Activated CD4-positive, alpha-beta T cell treated with anti-CD3 and anti-CD28 coated beads for 36 hours (primary cell): ENCODE results near the gene ELAVL2. TPM values are rescaled to one million over a fixed set of nuclear protein-coding genes. Genes with fewer than 3 reads are reported as not detected.

Experiments
- ATAC-seq: fragments of 200-7000 bp; cut with Tn5 transposase; one replicate; pipeline ENCODE4 v1.10.0; 2021; ENCODE audit warnings: mild to moderate bottlenecking, moderate library complexity
- CTCF ChIA-PET: fragments of 350-600 bp; sonication (Branson Sonifier 250); formaldehyde crosslinking; loops from one replicate; lab custom pipeline; 2021; ENCODE audit warnings: antibody characterized with exemption; lab: Charles Lee
- POLR2A ChIA-PET: fragments of 350-600 bp; sonication (Branson Sonifier 250); formaldehyde crosslinking; loops from one replicate; lab custom pipeline; 2021; ENCODE audit warnings: antibody characterized with exemption, inconsistent platforms; lab: Charles Lee
- DNase-seq: peaks from one replicate; pipeline ENCODE4 v3.0.0-alpha.2; 2020
- H3K27ac Mint-ChIP-seq: one replicate; pipeline ENCODE4 v1.8.0; 2021; ENCODE audit warnings: mixed read lengths
- H3K27me3 Mint-ChIP-seq: one replicate; pipeline ENCODE4 v1.8.0; 2021; ENCODE audit warnings: mixed read lengths
- H3K36me3 Mint-ChIP-seq: one replicate; pipeline ENCODE4 v1.8.0; 2021; ENCODE audit warnings: low read depth, mixed read lengths
- H3K4me1 Mint-ChIP-seq: one replicate; pipeline ENCODE4 v1.8.0; 2021; ENCODE audit warnings: mixed read lengths
- H3K4me3 Mint-ChIP-seq: one replicate; pipeline ENCODE4 v1.8.0; 2021; ENCODE audit warnings: mild to moderate bottlenecking, moderate library complexity, mixed read lengths
- H3K9me3 Mint-ChIP-seq: one replicate; pipeline ENCODE4 v1.8.0; 2021; ENCODE audit warnings: low read depth, mixed read lengths
- intact Hi-C, 2 experiments: fragments of 100-400 bp; cut with DNase I in 1 of 2; cut with micrococcal nuclease in 1 of 2; formaldehyde crosslinking; loops; one replicate each; pipeline versions ENCODE4 v1.14.2 to v1.15.1; 2022 to 2024; cut with DNase I, micrococcal nuclease
- total RNA-seq, 2 experiments: library from RNA; stranded (reverse); gene quantifications; one replicate each; pipeline ENCODE4 v1.2.3, GENCODE V29; 2021

The ELAVL2 gene
- total RNA-seq, 2 experiments from 2014 or later = not detected

GRCh38 chr9:23819403-23819802 is 6.6 kb downstream of the ELAVL2 start:
- Mint-ChIP-seq H3K27ac (no peak overlapping the region), H3K4me3 (no peak overlapping the region), H3K27me3 (peaks cover 31% of the 10 kb centered on the region), H3K9me3 (peaks cover 7% of the 10 kb centered on the region), H3K36me3 (no peaks in the 10 kb centered on the region), H3K4me1 (no peaks in the 10 kb centered on the region)
- ChIA-PET POLR2A (no interaction called here), CTCF (no interaction called here)
- intact Hi-C loops = no loop called here
- ATAC-seq (no peak), DNase-seq (no peak)

DNA sequence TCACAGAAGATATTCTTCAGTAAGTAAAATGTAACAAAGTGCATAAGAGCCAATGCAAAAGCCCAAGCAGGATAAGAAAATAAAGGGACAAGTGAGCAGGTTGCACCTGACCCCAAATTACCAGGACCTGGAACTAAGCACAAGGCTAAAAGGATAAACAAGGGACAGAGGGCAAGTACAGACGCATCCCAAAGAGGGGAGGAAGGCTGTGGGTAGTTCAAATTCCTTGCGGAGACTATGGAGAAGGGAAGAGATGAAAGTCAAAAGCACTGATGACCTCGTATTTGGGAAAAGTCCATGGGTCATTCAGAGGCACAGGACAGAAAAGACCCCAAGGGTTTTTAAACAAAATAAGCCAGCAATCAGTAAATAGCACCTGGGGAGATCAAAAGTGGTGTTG is 11.8 kb downstream of the ELAVL2 start:
- ChIA-PET CTCF (no interaction called here), POLR2A (no interaction called here)
- DNase-seq (no peak), ATAC-seq (no peak)
- Mint-ChIP-seq H3K27me3 (peaks cover 8% of the 10 kb centered on the region), H3K36me3 (no peaks in the 10 kb centered on the region), H3K9me3 (peaks cover under 1% of the 10 kb centered on the region), H3K27ac (no peak overlapping the region), H3K4me3 (no peak overlapping the region), H3K4me1 (no peaks in the 10 kb centered on the region)
- intact Hi-C loops = no loop called here

DNA sequence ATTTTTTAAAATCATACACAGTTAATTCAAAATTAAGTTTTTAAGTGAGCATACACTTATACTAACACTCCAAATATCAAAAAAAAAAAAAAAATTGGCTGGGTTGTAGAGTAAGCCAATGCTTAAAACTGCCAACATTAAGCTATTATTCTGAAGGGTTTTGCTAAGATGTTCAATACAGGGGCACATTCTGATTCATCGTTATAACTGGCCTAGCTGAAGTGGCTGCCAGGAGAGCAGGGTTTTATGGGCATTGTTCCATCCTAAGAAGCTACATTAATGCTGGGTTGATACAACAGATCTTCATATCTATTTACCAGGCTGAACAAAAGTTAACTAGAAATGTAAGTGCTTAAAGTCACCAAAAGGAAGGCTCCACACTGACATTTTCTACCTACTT is 13.4 kb downstream of the ELAVL2 start:
- ATAC-seq = no peak

DNA sequence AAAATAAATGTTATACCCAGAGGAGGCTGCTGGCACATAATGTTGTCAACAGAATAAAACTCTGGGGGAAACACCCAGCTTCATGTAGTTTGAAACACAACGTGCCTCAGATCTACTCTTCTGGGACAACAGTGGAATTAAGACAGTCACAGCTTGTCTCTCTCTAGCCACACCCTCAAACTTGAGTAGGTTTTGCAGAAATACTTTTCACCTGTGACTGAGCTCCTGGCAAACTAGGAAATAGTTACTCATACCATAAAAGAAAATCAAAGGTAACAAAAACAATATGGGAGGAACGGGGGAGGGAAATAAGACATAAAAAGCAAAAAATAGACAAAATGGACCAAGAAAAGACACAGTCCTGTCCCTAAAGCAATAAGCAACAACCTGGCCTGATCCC is 14.4 kb downstream of the ELAVL2 start:
- no peaks in the 10 kb centered on the region for H3K27me3 Mint-ChIP-seq
- intact Hi-C loops = no loop called here
- H3K9me3 Mint-ChIP-seq = peaks cover 4% of the 10 kb centered on the region
- CTCF ChIA-PET = no interaction called here
- no peaks in the 10 kb centered on the region for H3K4me1 Mint-ChIP-seq
- DNase-seq = no peak
- ATAC-seq = no peak
- no peak overlapping the region for H3K27ac Mint-ChIP-seq
- no peak overlapping the region for H3K4me3 Mint-ChIP-seq
- no peaks in the 10 kb centered on the region for H3K36me3 Mint-ChIP-seq
- POLR2A ChIA-PET = no interaction called here

More for the DNA sequence above, 13.4 kb downstream of the ELAVL2 start:
- H3K4me1 Mint-ChIP-seq = no peaks in the 10 kb centered on the region
- no peaks in the 10 kb centered on the region for H3K27me3 Mint-ChIP-seq
- H3K4me3 Mint-ChIP-seq = no peak overlapping the region
- no peak overlapping the region for H3K27ac Mint-ChIP-seq
- intact Hi-C loops = no loop called here
- no peaks in the 10 kb centered on the region for H3K36me3 Mint-ChIP-seq
- CTCF ChIA-PET = interaction anchor here (0.6 kb wide), 1 partner anchor 40 kb away, joined by 5 read pairs; no protein-coding TSS in a partner anchor
- DNase-seq = no peak
- POLR2A ChIA-PET = no interaction called here
- peaks cover 4% of the 10 kb centered on the region for H3K9me3 Mint-ChIP-seq

GRCh38 chr9:23803216-23803615 is 22.8 kb downstream of the ELAVL2 start:
- Mint-ChIP-seq H3K9me3 (peaks cover 5% of the 10 kb centered on the region), H3K4me3 (no peak overlapping the region), H3K27ac (no peak overlapping the region), H3K36me3 (no peaks in the 10 kb centered on the region), H3K4me1 (no peaks in the 10 kb centered on the region), H3K27me3 (no peaks in the 10 kb centered on the region)
- ChIA-PET POLR2A (no interaction called here), CTCF (no interaction called here)
- ATAC-seq (no peak), DNase-seq (no peak)
- intact Hi-C loops = no loop called here

DNA sequence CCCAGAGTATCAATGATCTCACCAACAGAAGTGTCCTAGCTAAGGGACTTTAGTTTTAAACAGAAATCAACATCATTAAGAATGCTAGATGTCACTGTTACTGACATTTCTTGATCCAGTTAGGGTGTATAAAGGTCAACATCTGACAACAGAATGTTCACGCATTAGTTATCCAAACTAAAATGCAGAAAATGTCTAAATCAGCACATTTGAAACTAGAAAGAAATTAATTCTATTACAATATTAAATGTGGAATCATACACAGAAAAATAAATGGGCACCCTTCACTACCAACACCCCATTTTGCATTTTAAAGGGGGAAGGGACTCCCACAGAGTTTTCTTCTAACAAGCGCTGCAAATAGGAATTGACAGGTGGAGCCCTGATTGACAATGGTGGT is 24.5 kb downstream of the ELAVL2 start:
- Mint-ChIP-seq H3K27me3 (no peaks in the 10 kb centered on the region), H3K27ac (no peak overlapping the region), H3K4me1 (no peaks in the 10 kb centered on the region), H3K4me3 (no peak overlapping the region), H3K36me3 (no peaks in the 10 kb centered on the region), H3K9me3 (peaks cover 3% of the 10 kb centered on the region)
- ATAC-seq = no peak
- intact Hi-C loops = no loop called here
- ChIA-PET POLR2A (no interaction called here), CTCF (no interaction called here)
- no peak for DNase-seq

GRCh38 chr9:23799521-23799920 is 26.5 kb downstream of the ELAVL2 start:
- ATAC-seq = no peak
- intact Hi-C loops = no loop called here
- Mint-ChIP-seq H3K4me3 (no peak overlapping the region), H3K27ac (no peak overlapping the region), H3K36me3 (no peaks in the 10 kb centered on the region), H3K9me3 (peaks cover 3% of the 10 kb centered on the region), H3K27me3 (no peaks in the 10 kb centered on the region), H3K4me1 (no peaks in the 10 kb centered on the region)
- CTCF ChIA-PET = interaction anchor here (0.7 kb wide), 1 partner anchor 87 kb away, joined by 3 read pairs; no protein-coding TSS in a partner anchor
- no peak for DNase-seq
- POLR2A ChIA-PET = no interaction called here

DNA sequence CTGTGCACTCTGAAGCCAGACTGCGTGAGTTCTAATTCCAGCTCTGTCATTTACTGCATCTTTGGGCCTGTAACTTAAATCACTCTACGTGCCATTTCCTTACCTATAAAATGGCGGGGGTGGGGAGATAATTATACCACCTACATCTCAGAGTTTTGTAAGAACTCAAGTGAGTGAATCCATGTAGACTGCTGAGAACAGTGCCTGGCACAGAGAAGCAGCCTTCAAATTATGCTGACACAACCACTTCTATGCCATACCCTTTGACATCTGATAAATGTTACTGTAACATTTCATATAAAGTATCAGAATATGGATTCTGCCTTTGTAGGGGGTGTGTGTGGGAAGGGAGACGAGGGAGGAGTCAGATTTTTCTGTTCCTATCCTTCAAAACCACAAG is 27.7 kb downstream of the ELAVL2 start:
- Mint-ChIP-seq H3K27me3 (no peaks in the 10 kb centered on the region), H3K27ac (no peak overlapping the region), H3K4me3 (no peak overlapping the region), H3K4me1 (no peaks in the 10 kb centered on the region), H3K36me3 (no peaks in the 10 kb centered on the region), H3K9me3 (peaks cover 3% of the 10 kb centered on the region)
- intact Hi-C loops = no loop called here
- ChIA-PET POLR2A (no interaction called here), CTCF (no interaction called here)
- no peak for ATAC-seq
- no peak for DNase-seq

- ATAC-seq (no peak), DNase-seq (no peak)
- H3K27ac Mint-ChIP-seq = no peak overlapping the region
- no peaks in the 10 kb centered on the region for H3K36me3 Mint-ChIP-seq
- no peaks in the 10 kb centered on the region for H3K27me3 Mint-ChIP-seq
- H3K9me3 Mint-ChIP-seq = no peaks in the 10 kb centered on the region
- no peaks in the 10 kb centered on the region for H3K4me1 Mint-ChIP-seq
- H3K4me3 Mint-ChIP-seq = no peak overlapping the region
- ChIA-PET POLR2A (no interaction called here), CTCF (no interaction called here)
- intact Hi-C loops = no loop called here
Observed at GRCh38 chr9:23796209-23796608, 29.8 kb downstream of the ELAVL2 start.

DNA sequence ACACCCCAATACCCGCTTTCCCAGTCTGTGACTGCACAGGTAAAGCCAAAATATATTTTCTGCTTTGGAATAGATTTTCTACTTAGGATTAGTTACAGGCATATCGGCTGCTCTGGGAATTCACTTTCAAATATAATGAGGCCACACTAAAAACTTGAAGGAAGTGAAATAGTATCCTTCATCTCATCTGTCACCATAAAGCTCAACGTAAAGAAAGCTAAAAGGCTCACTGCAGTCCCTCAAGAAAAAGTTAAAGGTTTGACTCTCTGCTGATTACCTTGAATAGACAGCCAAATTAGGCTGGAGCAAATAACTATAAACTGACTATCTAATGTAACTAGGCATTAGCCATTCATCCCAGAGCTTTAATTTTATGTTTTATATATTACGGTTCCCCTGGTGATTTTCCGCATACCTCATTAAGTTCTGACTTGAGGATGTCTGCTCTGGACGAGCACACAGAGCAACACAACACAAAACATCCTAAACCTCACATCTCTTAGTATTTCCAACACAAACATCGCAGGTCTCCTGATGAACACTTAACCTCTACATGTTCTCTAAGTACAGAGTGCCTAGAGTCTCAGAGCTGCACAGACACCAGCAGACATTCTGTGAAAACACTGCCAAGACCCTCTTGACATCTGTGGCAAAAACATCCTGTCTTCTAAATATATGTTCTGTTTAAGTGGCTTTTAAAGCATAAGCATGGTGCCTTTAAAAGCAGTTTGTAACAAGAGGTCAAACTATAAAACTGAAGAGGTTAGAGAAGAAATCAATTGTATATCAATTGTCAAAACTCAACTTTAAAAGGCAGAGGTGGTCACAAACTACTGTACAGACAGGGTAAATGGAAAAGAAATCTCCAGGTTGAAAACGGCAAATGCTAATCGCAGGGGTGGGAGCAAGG is 35.4 kb downstream of the ELAVL2 start:
- H3K4me3 Mint-ChIP-seq = no peak overlapping the region
- intact Hi-C loops = no loop called here
- ChIA-PET POLR2A (no interaction called here), CTCF (interaction anchor here (0.6 kb wide), 1 partner anchor 1676 kb away, joined by 3 read pairs; no protein-coding TSS in a partner anchor)
- peaks cover 2% of the 10 kb centered on the region for H3K9me3 Mint-ChIP-seq
- no peaks in the 10 kb centered on the region for H3K4me1 Mint-ChIP-seq
- no peak overlapping the region for H3K27ac Mint-ChIP-seq
- no peaks in the 10 kb centered on the region for H3K27me3 Mint-ChIP-seq
- H3K36me3 Mint-ChIP-seq = no peaks in the 10 kb centered on the region
- DNase-seq (no peak), ATAC-seq (no peak)

GRCh38 chr9:23789529-23790254 is 36.3 kb downstream of the ELAVL2 start:
- H3K4me1 Mint-ChIP-seq = no peaks in the 10 kb centered on the region
- ChIA-PET POLR2A (no interaction called here), CTCF (no interaction called here)
- no peak for ATAC-seq
- H3K9me3 Mint-ChIP-seq = peaks cover 2% of the 10 kb centered on the region
- no peak overlapping the region for H3K4me3 Mint-ChIP-seq
- H3K36me3 Mint-ChIP-seq = no peaks in the 10 kb centered on the region
- intact Hi-C loops = no loop called here
- no peak overlapping the region for H3K27ac Mint-ChIP-seq
- no peaks in the 10 kb centered on the region for H3K27me3 Mint-ChIP-seq
- DNase-seq = no peak

- ChIA-PET POLR2A (no interaction called here), CTCF (no interaction called here)
- intact Hi-C loops = no loop called here
- Mint-ChIP-seq H3K27ac (no peak overlapping the region), H3K9me3 (peaks cover 6% of the 10 kb centered on the region), H3K27me3 (no peaks in the 10 kb centered on the region), H3K4me1 (no peaks in the 10 kb centered on the region), H3K36me3 (no peaks in the 10 kb centered on the region), H3K4me3 (no peak overlapping the region)
- DNase-seq (no peak), ATAC-seq (no peak)
Observed at GRCh38 chr9:23784962-23785361, 41.1 kb downstream of the ELAVL2 start.
